Measurements from ENCODE around the gene NUP107.

DNA sequence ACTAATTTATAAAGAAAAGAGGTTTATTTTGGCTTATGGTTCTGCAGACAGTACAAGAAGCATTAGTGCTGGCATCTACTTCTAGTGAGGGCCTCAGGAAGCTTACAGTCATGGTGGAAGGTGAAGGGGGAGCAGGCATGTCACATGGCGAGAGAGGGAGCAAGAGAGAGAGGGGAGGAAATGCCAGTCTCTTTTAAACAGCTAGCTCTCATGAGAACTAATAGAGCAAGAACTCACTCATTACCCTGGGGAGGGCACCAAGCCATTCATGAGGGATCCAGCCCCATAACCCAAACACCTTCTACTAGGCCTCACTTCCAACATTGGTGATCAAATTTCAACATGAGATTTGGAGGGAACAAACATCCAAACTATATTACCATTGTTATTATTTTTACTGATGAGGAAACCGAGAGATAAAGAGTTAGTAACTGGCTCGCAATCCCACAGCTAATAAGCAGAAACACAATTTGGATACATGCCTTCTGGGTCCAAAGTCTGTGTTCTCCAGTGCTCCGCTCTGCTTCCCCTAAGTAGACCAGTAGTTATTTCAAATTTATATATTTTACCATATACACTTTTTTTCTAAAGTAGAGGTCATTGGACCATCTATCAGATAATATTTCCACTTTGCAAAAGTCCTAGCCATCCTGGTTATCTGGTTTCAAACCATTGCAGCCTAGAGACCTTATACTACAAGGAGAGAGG lies 68.9 kb downstream of the NUP107 start:
- TF ChIP-seq, protein P1, sequence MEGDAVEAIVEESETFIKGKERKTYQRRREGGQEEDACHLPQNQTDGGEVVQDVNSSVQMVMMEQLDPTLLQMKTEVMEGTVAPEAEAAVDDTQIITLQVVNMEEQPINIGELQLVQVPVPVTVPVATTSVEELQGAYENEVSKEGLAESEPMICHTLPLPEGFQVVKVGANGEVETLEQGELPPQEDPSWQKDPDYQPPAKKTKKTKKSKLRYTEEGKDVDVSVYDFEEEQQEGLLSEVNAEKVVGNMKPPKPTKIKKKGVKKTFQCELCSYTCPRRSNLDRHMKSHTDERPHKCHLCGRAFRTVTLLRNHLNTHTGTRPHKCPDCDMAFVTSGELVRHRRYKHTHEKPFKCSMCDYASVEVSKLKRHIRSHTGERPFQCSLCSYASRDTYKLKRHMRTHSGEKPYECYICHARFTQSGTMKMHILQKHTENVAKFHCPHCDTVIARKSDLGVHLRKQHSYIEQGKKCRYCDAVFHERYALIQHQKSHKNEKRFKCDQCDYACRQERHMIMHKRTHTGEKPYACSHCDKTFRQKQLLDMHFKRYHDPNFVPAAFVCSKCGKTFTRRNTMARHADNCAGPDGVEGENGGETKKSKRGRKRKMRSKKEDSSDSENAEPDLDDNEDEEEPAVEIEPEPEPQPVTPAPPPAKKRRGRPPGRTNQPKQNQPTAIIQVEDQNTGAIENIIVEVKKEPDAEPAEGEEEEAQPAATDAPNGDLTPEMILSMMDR (IDR thresholded peaks at IDR 0.05; ENCODE audit: low read length) = no peak
- TF ChIP-seq EZH2 (optimal IDR thresholded peaks at IDR 0.05; ENCODE audit: low read depth, low read length) = no peak
- TF ChIP-seq EZH2phosphoT487 (IDR thresholded peaks at IDR 0.05; ENCODE audit: low read length) = no peak

Data from MM.1S (cell line).